DOHH2 (cell line): ENCODE data around the gene FRRS1L.

ENCODE experiments used
- EZH2phosphoT487 ChIP-seq: fragments of 200-600 bp; sonication (generic); IDR thresholded peaks from 2 replicates; pipeline ENCODE4 v1.6.1; 2017; ENCODE audit warnings: borderline replicate concordance, mild to moderate bottlenecking, antibody characterized with exemption, low read length, moderate library complexity, mixed read lengths
- TF ChIP-seq, protein P1 (sequence below): fragments of 200-600 bp; sonication (generic); IDR thresholded peaks from one replicate; pipeline ENCODE4 v1.5.1; 2014; ENCODE audit warnings: antibody characterized with exemption, mild to moderate bottlenecking, low read depth, low read length; ENCODE audit not compliant: poor library complexity, severe bottlenecking

DNA sequence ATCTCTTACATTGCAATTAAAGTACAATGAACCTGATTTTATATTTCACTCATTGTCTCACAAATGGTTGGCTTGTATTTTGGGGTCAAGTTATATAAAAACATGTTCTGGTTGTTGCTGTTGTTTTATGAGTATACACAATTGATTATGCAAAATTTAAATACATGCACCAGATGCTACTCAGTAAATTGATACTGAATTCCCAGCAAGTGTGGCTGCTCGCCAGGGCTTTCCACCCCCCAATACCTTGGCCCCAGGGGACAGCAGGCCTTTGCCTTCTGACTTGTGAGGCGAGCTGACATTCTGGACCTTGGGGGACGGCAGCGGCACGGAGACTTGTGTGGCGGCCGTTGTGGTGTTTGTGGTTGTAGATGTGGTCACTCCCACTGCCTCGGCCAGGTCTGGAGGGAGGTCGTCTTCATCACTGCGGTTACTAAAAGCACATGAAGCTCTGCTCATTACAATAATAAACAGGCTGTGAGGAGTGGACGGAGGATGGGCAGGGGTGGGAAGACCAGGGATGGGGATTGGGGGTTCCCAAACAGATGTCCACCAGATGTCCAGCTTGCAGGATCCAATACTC lies 27.0 kb upstream of the FRRS1L start:
- TF ChIP-seq, protein P1, sequence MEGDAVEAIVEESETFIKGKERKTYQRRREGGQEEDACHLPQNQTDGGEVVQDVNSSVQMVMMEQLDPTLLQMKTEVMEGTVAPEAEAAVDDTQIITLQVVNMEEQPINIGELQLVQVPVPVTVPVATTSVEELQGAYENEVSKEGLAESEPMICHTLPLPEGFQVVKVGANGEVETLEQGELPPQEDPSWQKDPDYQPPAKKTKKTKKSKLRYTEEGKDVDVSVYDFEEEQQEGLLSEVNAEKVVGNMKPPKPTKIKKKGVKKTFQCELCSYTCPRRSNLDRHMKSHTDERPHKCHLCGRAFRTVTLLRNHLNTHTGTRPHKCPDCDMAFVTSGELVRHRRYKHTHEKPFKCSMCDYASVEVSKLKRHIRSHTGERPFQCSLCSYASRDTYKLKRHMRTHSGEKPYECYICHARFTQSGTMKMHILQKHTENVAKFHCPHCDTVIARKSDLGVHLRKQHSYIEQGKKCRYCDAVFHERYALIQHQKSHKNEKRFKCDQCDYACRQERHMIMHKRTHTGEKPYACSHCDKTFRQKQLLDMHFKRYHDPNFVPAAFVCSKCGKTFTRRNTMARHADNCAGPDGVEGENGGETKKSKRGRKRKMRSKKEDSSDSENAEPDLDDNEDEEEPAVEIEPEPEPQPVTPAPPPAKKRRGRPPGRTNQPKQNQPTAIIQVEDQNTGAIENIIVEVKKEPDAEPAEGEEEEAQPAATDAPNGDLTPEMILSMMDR, result no peak
- no peak for TF ChIP-seq EZH2phosphoT487
